CD14-positive monocyte (primary cell): ENCODE measurements around the gene SMU1. TPM values are rescaled to one million over a fixed set of nuclear protein-coding genes. Genes with fewer than 3 reads are reported as not detected.

Experiments used
- DNase-seq, 3 donors: peaks; one replicate each; pipeline ENCODE4 v3.0.0-alpha.2; 2011 to 2022
- H2AFZ ChIP-seq: 2 replicates; pipeline ENCODE4 v1.6.0; 2012; ENCODE audit warnings: mild to moderate bottlenecking, low read depth, low read length, inconsistent platforms; ENCODE audit not compliant: insufficient read depth, poor library complexity, severe bottlenecking
- H3K27ac ChIP-seq, 2 donors: 1 replicate in 1 of 2; 2 replicates in 1 of 2; pipeline ENCODE4 v1.5.1; 2012 to 2013; ENCODE audit warnings: low read length in 2 of 2, control low read depth in 1 of 2, inconsistent platforms in 1 of 2, low read depth in 1 of 2, mild to moderate bottlenecking in 1 of 2
- H3K27me3 ChIP-seq, 2 donors: one replicate each; pipeline versions ENCODE4 v1.6.0 to v1.6.1; 2011 to 2013; ENCODE audit warnings: low read length in 2 of 2; ENCODE audit not compliant: control insufficient read depth in 2 of 2, insufficient read depth in 2 of 2
- H3K36me3 ChIP-seq, 2 donors: replicated peaks in 1 of 2; 1 replicate in 1 of 2; 2 replicates in 1 of 2; pipeline versions ENCODE4 v1.5.1 to v1.6.1; 2012 to 2013; ENCODE audit warnings: low read length in 2 of 2, control low read depth in 1 of 2, inconsistent platforms in 1 of 2, mild to moderate bottlenecking in 1 of 2; ENCODE audit not compliant: insufficient read depth in 2 of 2, control insufficient read depth in 1 of 2
- H3K4me1 ChIP-seq, 2 donors: 1 replicate in 1 of 2; 2 replicates in 1 of 2; pipeline versions ENCODE4 v1.5.1 to v1.6.1; 2012 to 2013; ENCODE audit warnings: low read length in 2 of 2, control low read depth in 1 of 2, inconsistent platforms in 1 of 2, mild to moderate bottlenecking in 1 of 2, moderate library complexity in 1 of 2; ENCODE audit not compliant: insufficient read depth in 2 of 2, control insufficient read depth in 1 of 2
- H3K4me2 ChIP-seq: replicated peaks from 2 replicates; pipeline ENCODE3; 2012; ENCODE audit warnings: low read length, moderate library complexity, mild to moderate bottlenecking; ENCODE audit not compliant: poor library complexity, severe bottlenecking; ENCODE audit errors: extremely low read depth
- H3K4me3 ChIP-seq, 3 experiments: fragments of 200-600 bp in 1 of 3; sonication (generic) in 1 of 3; replicated peaks in 1 of 3; 1 replicate in 2 of 3; 2 replicates in 1 of 3; pipeline ENCODE4 v1.5.1; 2011 to 2013; ENCODE audit warnings: low read length in 3 of 3, mild to moderate bottlenecking in 3 of 3, control low read depth in 2 of 3, low read depth in 2 of 3, inconsistent platforms in 1 of 3, moderate library complexity in 1 of 3
- H3K79me2 ChIP-seq: 2 replicates; pipeline ENCODE4 v1.6.0; 2012; ENCODE audit warnings: mild to moderate bottlenecking, control low read depth, inconsistent platforms, low read length, moderate library complexity; ENCODE audit not compliant: insufficient read depth
- H3K9ac ChIP-seq: 2 replicates; pipeline ENCODE4 v1.6.0; 2017; ENCODE audit warnings: low read length, mild to moderate bottlenecking; ENCODE audit not compliant: insufficient read depth, poor library complexity, severe bottlenecking
- H3K9me3 ChIP-seq, 2 donors: replicated peaks in 1 of 2; 1 replicate in 1 of 2; 2 replicates in 1 of 2; pipeline versions ENCODE4 v1.5.1 to v1.6.1; 2012 to 2013; ENCODE audit warnings: low read length in 2 of 2, control low read depth in 1 of 2; ENCODE audit not compliant: control insufficient read depth in 1 of 2, insufficient read depth in 1 of 2
- H4K20me1 ChIP-seq: 2 replicates; pipeline ENCODE4 v1.6.0; 2012; ENCODE audit warnings: mild to moderate bottlenecking, low read length, control low read depth, moderate library complexity; ENCODE audit not compliant: insufficient read depth
- H3K27ac Mint-ChIP-seq, 7 donors: one replicate each; pipeline ENCODE4 v1.8.0; 2020; ENCODE audit warnings: mild to moderate bottlenecking in 7 of 7, mixed read lengths in 7 of 7, moderate library complexity in 6 of 7, inconsistent platforms in 2 of 7
- H3K27me3 Mint-ChIP-seq, 3 donors: one replicate each; pipeline ENCODE4 v1.8.0; 2021 to 2022; ENCODE audit warnings: low read depth in 3 of 3, mild to moderate bottlenecking in 3 of 3, mixed read lengths in 3 of 3, moderate library complexity in 3 of 3, inconsistent platforms in 1 of 3
- H3K36me3 Mint-ChIP-seq, 2 donors: one replicate each; pipeline ENCODE4 v1.8.0; 2020; ENCODE audit warnings: mixed read lengths in 2 of 2, inconsistent platforms in 1 of 2, mild to moderate bottlenecking in 1 of 2
- H3K4me1 Mint-ChIP-seq: one replicate; pipeline ENCODE4 v1.8.0; 2020; ENCODE audit warnings: mild to moderate bottlenecking, mixed read lengths
- H3K4me3 Mint-ChIP-seq, 2 donors: one replicate each; pipeline ENCODE4 v1.8.0; 2020; ENCODE audit warnings: mild to moderate bottlenecking in 2 of 2, mixed read lengths in 2 of 2, moderate library complexity in 1 of 2
- H3K9me3 Mint-ChIP-seq, 7 donors: one replicate each; pipeline ENCODE4 v1.8.0; 2020 to 2022; ENCODE audit warnings: mixed read lengths in 7 of 7, mild to moderate bottlenecking in 6 of 7, moderate library complexity in 6 of 7, inconsistent platforms in 2 of 7
- CTCF ChIP-seq: fragments of 200-600 bp; IDR thresholded peaks from one replicate; pipeline ENCODE4 v1.8.0; 2022; ENCODE audit warnings: antibody characterized with exemption, mild to moderate bottlenecking
- WGBS: methylation state at CpG from one replicate; pipeline ENCODE4 v1.1.5; 2013; ENCODE audit warnings: missing lambda C conversion rate; ENCODE audit not compliant: insufficient coverage; 5-methylcytosine and 5-hydroxymethylcytosine counted together
- intact Hi-C, 2 donors: fragments of 100-400 bp; cut with micrococcal nuclease; formaldehyde crosslinking; loops; one replicate each; pipeline versions ENCODE4 v1.15.0 to v1.15.1; 2023
- polyA plus RNA-seq, 3 donors: library from polyadenylated mRNA; depleted of rRNA in 1 of 3; unstranded in 2 of 3; stranded (reverse) in 1 of 3; fragments of 300-500 nt in 2 of 3; fragments of >200 nt in 1 of 3; fragmentation: Illumina TruSeq in 2 of 3; gene quantifications; 1 replicate in 2 of 3; 2 replicates in 1 of 3; pipeline ENCODE4 v1.2.3, GENCODE V29; 2012 to 2021

The SMU1 gene
- polyA plus RNA-seq, 3 donors, result 8.0 to 21.7 (median 19.3) TPM

GRCh38 chr9:33022755-33023154 is 53.7 kb downstream of the SMU1 start:
- intact Hi-C loops, result loop anchor here in 1 of 2 donors (10.0 kb wide), 3 partner anchors 52 to 452 kb away; partner anchors contain the start of genes BAG1, CHMP5, NOL6 and SMU1
- no peak overlapping the region for H3K4me3 Mint-ChIP-seq

GRCh38 chr9:33022303-33022702 is 54.2 kb downstream of the SMU1 start:
- no peak overlapping the region for H3K4me2 ChIP-seq
- no peak overlapping the region for H3K9ac ChIP-seq
- H3K4me3 Mint-ChIP-seq, result no peak overlapping the region

More at GRCh38 chr9:33022755-33023154, 53.7 kb downstream of the SMU1 start:
- Histone ChIP-seq H3K4me3 (no peak overlapping the region), H3K27ac (no peak overlapping the region), H3K27me3 (no peaks in the 10 kb centered on the region), H3K9ac (no peak overlapping the region), H4K20me1 (peaks cover 26% of the 10 kb centered on the region), H2AFZ (no peak overlapping the region), H3K4me1 (peaks cover 24 to 32% of the 10 kb centered on the region in 2 donors), H3K4me2 (no peak overlapping the region), H3K36me3 (peaks cover 8 to 41% of the 10 kb centered on the region in 2 donors), H3K79me2 (peaks cover 85% of the 10 kb centered on the region), H3K9me3 (no peaks in the 10 kb centered on the region)
- Mint-ChIP-seq H3K27ac (peak overlapping the region in 5 of 7 donors; percentile 15 to 84 (median 53)), H3K27me3 (no peaks in the 10 kb centered on the region), H3K9me3 (peaks cover 0 to 3% (median 0%) of the 10 kb centered on the region in 7 donors), H3K4me1 (peaks cover 34% of the 10 kb centered on the region), H3K36me3 (peaks cover 22 to 38% of the 10 kb centered on the region in 2 donors)
- no peak for TF ChIP-seq CTCF
- WGBS, result 94% methylated on average over 2 of the region's 7 CpGs
- no peak for DNase-seq

More at GRCh38 chr9:33022303-33022702, 54.2 kb downstream of the SMU1 start:
- Histone ChIP-seq H2AFZ (no peak overlapping the region), H3K27ac (no peak overlapping the region), H3K79me2 (peaks cover 80% of the 10 kb centered on the region), H3K4me1 (peaks cover 20 to 27% of the 10 kb centered on the region in 2 donors), H3K27me3 (no peaks in the 10 kb centered on the region), H3K36me3 (peaks cover 8 to 36% of the 10 kb centered on the region in 2 donors), H3K9me3 (no peaks in the 10 kb centered on the region), H4K20me1 (peaks cover 22% of the 10 kb centered on the region), H3K4me3 (no peak overlapping the region)
- no peak for TF ChIP-seq CTCF
- intact Hi-C loops, result loop anchor here in 1 of 2 donors (10.0 kb wide), 3 partner anchors 52 to 452 kb away; partner anchors contain the start of genes BAG1, CHMP5, NOL6 and SMU1
- no CpG with 5 or more reads among the region's 3 CpGs for WGBS
- H3K36me3 Mint-ChIP-seq, result peaks cover 21 to 34% of the 10 kb centered on the region in 2 donors
- peaks cover 30% of the 10 kb centered on the region for H3K4me1 Mint-ChIP-seq
- DNase-seq, result no peak
- H3K27me3 Mint-ChIP-seq, result no peaks in the 10 kb centered on the region
- peaks cover 0 to 3% (median 0%) of the 10 kb centered on the region in 7 donors for H3K9me3 Mint-ChIP-seq
- no peak overlapping the region for H3K27ac Mint-ChIP-seq
